ENCODE data around the gene MTHFD2L. TPM values are rescaled to one million over a fixed set of nuclear protein-coding genes. Genes with fewer than 3 reads are reported as not detected.

MTHFD2L gene
- total and polyA plus RNA-seq, 9 of the 15 experiments (the other 6 are each of a cell fraction or from before 2014, with no cell fraction given) = 10.0 to 39.0 (median 26.0) TPM

DNA sequence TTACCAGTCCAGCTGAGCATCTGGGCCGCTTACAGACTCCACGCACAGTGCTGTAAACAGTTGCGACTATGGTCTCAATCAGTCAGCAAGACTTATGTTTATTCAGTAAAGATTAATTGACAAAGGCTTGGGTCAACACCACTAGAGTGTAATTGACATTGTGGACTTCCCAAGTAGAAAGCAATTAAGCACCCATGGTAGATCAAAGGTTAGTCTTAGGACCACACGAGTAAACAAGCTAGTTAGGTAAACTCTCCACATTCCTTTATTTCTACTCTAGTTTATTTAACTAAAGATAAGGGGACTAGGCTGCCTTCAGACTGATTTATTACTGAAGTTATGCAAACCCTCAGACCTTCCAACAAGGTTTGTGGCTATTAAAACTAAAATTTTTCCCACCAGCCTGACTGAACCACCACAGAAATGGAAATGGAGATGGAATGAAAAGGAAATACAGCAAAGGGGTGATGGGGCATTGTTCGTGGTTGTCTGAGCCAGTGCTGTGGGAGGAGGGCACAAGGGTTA is 44.2 kb downstream of the MTHFD2L start (continued):
- TF ChIP-seq PBX2 (CRISPR knock-in tag; IDR thresholded peaks at IDR 0.05; ENCODE audit: low read depth) (no peak), PBX2 (tag; conservative IDR thresholded peaks at IDR 0.05; ENCODE audit: low read depth) (peak; percentile 53), CAMTA2 (CRISPR knock-in tag; conservative IDR thresholded peaks at IDR 0.05) (no peak)

DNA sequence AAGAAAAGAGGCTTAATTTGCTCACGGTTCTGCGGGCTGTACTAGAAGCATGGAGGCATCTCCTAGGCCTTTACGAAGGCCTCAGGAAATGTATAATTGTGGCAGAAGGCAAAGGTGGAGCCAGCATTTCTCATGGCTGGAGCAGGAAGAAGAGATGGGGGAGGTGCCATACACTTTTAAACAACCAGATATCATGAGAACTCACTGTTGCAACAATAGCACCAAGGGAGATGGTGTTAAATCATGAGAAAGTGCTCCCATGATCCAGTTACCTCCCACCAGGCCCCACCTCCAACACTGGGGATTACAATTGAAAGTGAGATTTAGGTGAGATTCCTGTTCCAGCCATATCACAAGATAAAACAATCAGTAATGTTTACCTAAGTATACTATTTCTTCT is 45.5 kb downstream of the MTHFD2L start:
- H3K9ac ChIP-seq (ENCODE audit: insufficient read depth in 1 of 2, low read depth in 2 of 2, low read length in 2 of 2) = no peak overlapping the region
- H3K79me2 ChIP-seq (ENCODE audit: control insufficient read depth, insufficient read depth, low read length) = no peaks in the 10 kb centered on the region
- peaks cover 4 to 18% of the 10 kb centered on the region in 2 experiments; a peak in 3 of 5 replicates for H3K4me1 ChIP-seq (replicated peaks in 1 of 2; ENCODE audit: control insufficient read depth in 2 of 2, insufficient read depth in 2 of 2, low read length in 2 of 2)
- no peak for DNase-seq (ENCODE audit: extremely low read depth in 1 of 4, low spot score in 3 of 4)
- H3K36me3 ChIP-seq (ENCODE audit: control insufficient read depth, insufficient read depth, low read length) = no peaks in the 10 kb centered on the region
- no peak for FAIRE-seq
- intact Hi-C loops (cut with micrococcal nuclease) = no loop called here
- H3K27me3 ChIP-seq (ENCODE audit: control insufficient read depth in 2 of 2, insufficient read depth in 2 of 2, low read length in 2 of 2) = no peaks in the 10 kb centered on the region
- H3K4me3 ChIP-seq = no peak overlapping the region
- in situ Hi-C loops (cut with MboI) = no loop called here
- POLR2A ChIA-PET = no interaction called here
- H3K4me2 ChIP-seq (ENCODE audit: insufficient read depth, low read length) = no peak overlapping the region
- H2AFZ ChIP-seq (ENCODE audit: low read depth, low read length) = no peak overlapping the region
- no peaks in the 10 kb centered on the region for H4K20me1 ChIP-seq (replicated peaks; ENCODE audit: control insufficient read depth, insufficient read depth, low read length)
- no peaks in the 10 kb centered on the region for H3K9me3 ChIP-seq (replicated peaks; ENCODE audit: control insufficient read depth, insufficient read depth, low read depth, low read length)
- no peak for ATAC-seq
- WGBS (ENCODE audit: insufficient coverage, low coverage, missing lambda C conversion rate) = 62% methylated on average over 3 of the region's 3 CpGs
- H3K9me1 ChIP-seq (ENCODE audit: control insufficient read depth, insufficient read depth, low read length) = no peaks in the 10 kb centered on the region
- BruUV-seq (replicated peaks) = no TSS peak
- CTCF ChIA-PET (ENCODE audit: low intra/inter-chr PET ratio) = no interaction called here
- TF ChIP-seq BCOR (IDR thresholded peaks at IDR 0.05) = no peak
- TF ChIP-seq ELK3 (CRISPR knock-in tag; IDR thresholded peaks at IDR 0.05) = no peak
- TF ChIP-seq, protein P1, sequence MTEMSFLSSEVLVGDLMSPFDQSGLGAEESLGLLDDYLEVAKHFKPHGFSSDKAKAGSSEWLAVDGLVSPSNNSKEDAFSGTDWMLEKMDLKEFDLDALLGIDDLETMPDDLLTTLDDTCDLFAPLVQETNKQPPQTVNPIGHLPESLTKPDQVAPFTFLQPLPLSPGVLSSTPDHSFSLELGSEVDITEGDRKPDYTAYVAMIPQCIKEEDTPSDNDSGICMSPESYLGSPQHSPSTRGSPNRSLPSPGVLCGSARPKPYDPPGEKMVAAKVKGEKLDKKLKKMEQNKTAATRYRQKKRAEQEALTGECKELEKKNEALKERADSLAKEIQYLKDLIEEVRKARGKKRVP (CRISPR knock-in tag; IDR thresholded peaks at IDR 0.05) = no peak
- no peak for TF ChIP-seq ESRRB (CRISPR knock-in tag; IDR thresholded peaks at IDR 0.05; ENCODE audit: borderline replicate concordance)
- TF ChIP-seq, protein P2, sequence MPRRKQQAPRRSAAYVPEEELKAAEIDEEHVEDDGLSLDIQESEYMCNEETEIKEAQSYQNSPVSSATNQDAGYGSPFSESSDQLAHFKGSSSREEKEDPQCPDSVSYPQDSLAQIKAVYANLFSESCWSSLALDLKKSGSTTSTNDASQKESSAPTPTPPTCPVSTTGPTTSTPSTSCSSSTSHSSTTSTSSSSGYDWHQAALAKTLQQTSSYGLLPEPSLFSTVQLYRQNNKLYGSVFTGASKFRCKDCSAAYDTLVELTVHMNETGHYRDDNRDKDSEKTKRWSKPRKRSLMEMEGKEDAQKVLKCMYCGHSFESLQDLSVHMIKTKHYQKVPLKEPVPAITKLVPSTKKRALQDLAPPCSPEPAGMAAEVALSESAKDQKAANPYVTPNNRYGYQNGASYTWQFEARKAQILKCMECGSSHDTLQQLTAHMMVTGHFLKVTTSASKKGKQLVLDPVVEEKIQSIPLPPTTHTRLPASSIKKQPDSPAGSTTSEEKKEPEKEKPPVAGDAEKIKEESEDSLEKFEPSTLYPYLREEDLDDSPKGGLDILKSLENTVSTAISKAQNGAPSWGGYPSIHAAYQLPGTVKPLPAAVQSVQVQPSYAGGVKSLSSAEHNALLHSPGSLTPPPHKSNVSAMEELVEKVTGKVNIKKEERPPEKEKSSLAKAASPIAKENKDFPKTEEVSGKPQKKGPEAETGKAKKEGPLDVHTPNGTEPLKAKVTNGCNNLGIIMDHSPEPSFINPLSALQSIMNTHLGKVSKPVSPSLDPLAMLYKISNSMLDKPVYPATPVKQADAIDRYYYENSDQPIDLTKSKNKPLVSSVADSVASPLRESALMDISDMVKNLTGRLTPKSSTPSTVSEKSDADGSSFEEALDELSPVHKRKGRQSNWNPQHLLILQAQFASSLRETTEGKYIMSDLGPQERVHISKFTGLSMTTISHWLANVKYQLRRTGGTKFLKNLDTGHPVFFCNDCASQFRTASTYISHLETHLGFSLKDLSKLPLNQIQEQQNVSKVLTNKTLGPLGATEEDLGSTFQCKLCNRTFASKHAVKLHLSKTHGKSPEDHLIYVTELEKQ (CRISPR knock-in tag; IDR thresholded peaks at IDR 0.05) = no peak
- no peak overlapping the region for H3K27ac ChIP-seq (ENCODE audit: extremely low read depth, low read depth, low read length)

All from K562 (cell line).